HepG2 (cell line): ENCODE data around the gene ZNF282. TPM values are rescaled to one million over a fixed set of nuclear protein-coding genes. Genes with fewer than 3 reads are reported as not detected.

ENCODE experiments used
- DMAP1 ChIP-seq: IDR thresholded peaks from 2 replicates; pipeline ENCODE4 v1.6.1; 2016
- FOXP1 ChIP-seq, 2 experiments: fragments of 450-650 bp in 1 of 2; IDR thresholded peaks; 2 replicates each; pipeline ENCODE4 v1.6.1; 2017 to 2018; ENCODE audit warnings: antibody characterized with exemption in 1 of 2
- KMT2B ChIP-seq: IDR thresholded peaks from 2 replicates; pipeline ENCODE4 v1.6.1; 2016; ENCODE audit warnings: missing genetic modification reagents, missing compliant biosample characterization
- PHF20 ChIP-seq: sonication (generic); formaldehyde crosslinking; IDR thresholded peaks from 2 replicates; pipeline ENCODE4 v1.5.0; 2020; ENCODE audit warnings: mild to moderate bottlenecking, missing genetic modification reagents
- SKIL ChIP-seq: sonication (generic); formaldehyde crosslinking; IDR thresholded peaks from 2 replicates; pipeline ENCODE4 v1.8.0; 2022; ENCODE audit warnings: missing genetic modification reagents, mild to moderate bottlenecking, moderate library complexity, borderline replicate concordance
- SOX6 ChIP-seq, 2 experiments: fragments of 450-650 bp in 1 of 2; sonication (generic) in 1 of 2; formaldehyde crosslinking in 1 of 2; IDR thresholded peaks; 2 replicates each; pipeline versions ENCODE4 v1.4.0 to v1.6.1; 2017 to 2020; ENCODE audit warnings: antibody characterized with exemption in 1 of 2, mild to moderate bottlenecking in 1 of 2, missing genetic modification reagents in 1 of 2
- SPEN ChIP-seq: sonication (generic); formaldehyde crosslinking; IDR thresholded peaks from 2 replicates; pipeline ENCODE4 v1.5.1; 2020; ENCODE audit warnings: low read depth, mild to moderate bottlenecking, missing genetic modification reagents
- ZBED4 ChIP-seq: sonication (generic); formaldehyde crosslinking; IDR thresholded peaks from 2 replicates; pipeline ENCODE4 v1.4.0; 2020; ENCODE audit warnings: missing genetic modification reagents, borderline replicate concordance
- ZBTB37 ChIP-seq: sonication (generic); formaldehyde crosslinking; IDR thresholded peaks from 2 replicates; pipeline ENCODE4 v1.4.0; 2020; ENCODE audit warnings: mild to moderate bottlenecking, missing genetic modification reagents
- ZFX ChIP-seq: sonication (generic); formaldehyde crosslinking; IDR thresholded peaks from 2 replicates; pipeline ENCODE4 v1.4.0; 2020; ENCODE audit warnings: mild to moderate bottlenecking, low read depth, missing genetic modification reagents, moderate library complexity
- ZNF121 ChIP-seq: sonication (generic); formaldehyde crosslinking; IDR thresholded peaks from 2 replicates; pipeline ENCODE4 v1.5.0; 2020; ENCODE audit warnings: mild to moderate bottlenecking, missing genetic modification reagents
- ZNF333 ChIP-seq: sonication (generic); formaldehyde crosslinking; IDR thresholded peaks from 2 replicates; pipeline ENCODE4 v1.4.0; 2020; ENCODE audit warnings: mild to moderate bottlenecking, missing genetic modification reagents, borderline replicate concordance
- ZNF501 ChIP-seq: sonication (generic); formaldehyde crosslinking; IDR thresholded peaks from 2 replicates; pipeline ENCODE4 v1.5.1; 2020; ENCODE audit warnings: mild to moderate bottlenecking, moderate library complexity, missing genetic modification reagents
- ZNF556 ChIP-seq: sonication (generic); formaldehyde crosslinking; IDR thresholded peaks from 2 replicates; pipeline ENCODE4 v1.4.0; 2020; ENCODE audit warnings: mild to moderate bottlenecking, missing genetic modification reagents, borderline replicate concordance
- ZNF557 ChIP-seq: sonication (generic); formaldehyde crosslinking; IDR thresholded peaks from 2 replicates; pipeline ENCODE4 v1.4.0; 2020; ENCODE audit warnings: missing genetic modification reagents
- ZNF790 ChIP-seq: sonication (generic); formaldehyde crosslinking; IDR thresholded peaks from 2 replicates; pipeline ENCODE4 v1.8.0; 2022; ENCODE audit warnings: missing genetic modification reagents, mild to moderate bottlenecking, borderline replicate concordance
- ZSCAN31 ChIP-seq: sonication (generic); formaldehyde crosslinking; IDR thresholded peaks from 2 replicates; pipeline ENCODE4 v1.5.0; 2020; ENCODE audit warnings: low read depth, mild to moderate bottlenecking, missing genetic modification reagents
- polyA plus RNA-seq, 8 experiments: library from polyadenylated mRNA; depleted of rRNA in 3 of 8; stranded (reverse) in 7 of 8; unstranded in 1 of 8; fragments of >200 nt; fragmentation: Illumina TruSeq in 4 of 8; extraction: Trizol in 4 of 8; gene quantifications; 2 replicates each; pipeline versions ENCODE4 v1.2.1 to v1.2.3, GENCODE V29; 2011 to 2016; ENCODE audit warnings: low read depth in 4 of 8, missing spikeins in 1 of 8, mixed read lengths in 1 of 8; ENCODE audit not compliant: insufficient read depth in 1 of 8
- total RNA-seq, 5 experiments: library from RNA; depleted of rRNA; stranded (reverse); fragments of >200 nt; fragmentation: Illumina TruSeq; extraction: Trizol; gene quantifications; 2 replicates each; pipeline ENCODE4 v1.2.3, GENCODE V29; 2016; ENCODE audit warnings: low read depth in 1 of 5
- TF ChIP-seq, protein P1 (sequence below): IDR thresholded peaks from 2 replicates; pipeline ENCODE4 v1.6.1; 2012; ENCODE audit warnings: inconsistent platforms
- TF ChIP-seq, protein P2 (sequence below): IDR thresholded peaks from 2 replicates; pipeline ENCODE4 v1.6.1; 2016; ENCODE audit warnings: low read depth

The ZNF282 gene
- total and polyA plus RNA-seq, 2 of the 13 experiments (the other 11 are each of a cell fraction or from before 2014, with no cell fraction given) = 9.1 to 20.9 TPM

DNA sequence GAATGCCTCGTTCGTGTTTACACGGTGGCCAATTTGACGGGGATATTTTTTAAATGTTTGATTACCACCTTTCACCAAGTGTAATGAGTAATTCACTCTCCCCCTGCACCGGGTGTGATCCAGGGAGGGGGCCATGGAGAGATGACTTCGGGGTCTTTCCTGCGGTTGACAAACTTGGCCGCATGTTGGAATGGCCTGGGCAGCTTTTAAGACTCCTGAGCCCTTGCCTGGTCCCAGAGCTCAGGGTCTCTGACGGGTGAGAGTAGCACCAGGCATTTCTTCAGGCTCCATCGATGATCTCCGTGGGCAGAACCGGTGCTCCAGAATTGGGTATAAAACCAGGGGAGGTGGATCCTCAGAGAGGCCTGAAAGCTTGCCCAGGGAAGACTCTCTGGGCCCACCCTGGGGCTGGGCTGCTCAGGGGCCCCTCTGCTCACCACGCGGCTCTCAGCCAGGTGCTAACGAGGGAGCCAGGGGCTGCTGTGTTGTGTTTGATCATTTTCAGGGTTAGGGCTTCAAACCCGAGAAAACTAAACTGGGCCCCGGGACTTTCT, 882 bp downstream of the ZNF282 start (continued):
- TF ChIP-seq SKIL (CRISPR knock-in tag) = no peak
- TF ChIP-seq KMT2B = 0 out of 2 replicates have a peak, but pooled peaks have one; percentile 16
- TF ChIP-seq ZNF557 (CRISPR knock-in tag) = no peak
- peak; percentile 37; the same call in 1 of the 2 replicates for TF ChIP-seq SPEN (CRISPR knock-in tag)
- 0 out of 2 replicates have a peak, but pooled peaks have one; percentile 42 for TF ChIP-seq PHF20 (CRISPR knock-in tag)
- 0 out of 2 replicates have a peak, but pooled peaks have one; percentile 15 for TF ChIP-seq ZNF556 (CRISPR knock-in tag)
- no peak for TF ChIP-seq FOXP1 (IDR thresholded peaks at IDR 0.05)
- no peak for TF ChIP-seq FOXP1 (CRISPR knock-in tag; IDR thresholded peaks at IDR 0.05)
- TF ChIP-seq ZSCAN31 = peak; percentile 34; the same call in 1 of the 2 replicates
- peak; percentile 60; the same call in 1 of the 2 replicates for TF ChIP-seq ZNF501 (CRISPR knock-in tag)
- TF ChIP-seq, protein P1, sequence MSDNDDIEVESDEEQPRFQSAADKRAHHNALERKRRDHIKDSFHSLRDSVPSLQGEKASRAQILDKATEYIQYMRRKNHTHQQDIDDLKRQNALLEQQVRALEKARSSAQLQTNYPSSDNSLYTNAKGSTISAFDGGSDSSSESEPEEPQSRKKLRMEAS = 0 out of 2 replicates have a peak, but pooled peaks have one; percentile 26
- no peak for TF ChIP-seq ZNF333 (CRISPR knock-in tag)
- TF ChIP-seq, protein P2, sequence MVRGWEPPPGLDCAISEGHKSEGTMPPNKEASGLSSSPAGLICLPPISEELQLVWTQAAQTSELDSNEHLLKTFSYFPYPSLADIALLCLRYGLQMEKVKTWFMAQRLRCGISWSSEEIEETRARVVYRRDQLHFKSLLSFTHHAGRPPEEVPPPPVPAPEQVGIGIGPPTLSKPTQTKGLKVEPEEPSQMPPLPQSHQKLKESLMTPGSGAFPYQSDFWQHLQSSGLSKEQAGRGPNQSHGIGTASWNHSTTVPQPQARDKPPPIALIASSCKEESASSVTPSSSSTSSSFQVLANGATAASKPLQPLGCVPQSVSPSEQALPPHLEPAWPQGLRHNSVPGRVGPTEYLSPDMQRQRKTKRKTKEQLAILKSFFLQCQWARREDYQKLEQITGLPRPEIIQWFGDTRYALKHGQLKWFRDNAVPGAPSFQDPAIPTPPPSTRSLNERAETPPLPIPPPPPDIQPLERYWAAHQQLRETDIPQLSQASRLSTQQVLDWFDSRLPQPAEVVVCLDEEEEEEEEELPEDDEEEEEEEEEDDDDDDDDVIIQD = no peak
- TF ChIP-seq DMAP1 = peak; percentile 42; the same call in 1 of the 2 replicates
- TF ChIP-seq ZBTB37 = no peak
- no peak for TF ChIP-seq ZBED4 (CRISPR knock-in tag)
- peak; percentile 57; the same call in 1 of the 2 replicates for TF ChIP-seq ZNF121 (CRISPR knock-in tag)
- TF ChIP-seq ZNF790 (CRISPR knock-in tag) = 0 out of 2 replicates have a peak, but pooled peaks have one; percentile 3
- peak; percentile 31; the same call in 1 of the 2 replicates for TF ChIP-seq ZFX (CRISPR knock-in tag)
- no peak for TF ChIP-seq SOX6 (IDR thresholded peaks at IDR 0.05)
- TF ChIP-seq SOX6 (CRISPR knock-in tag; IDR thresholded peaks at IDR 0.05) = 0 out of 2 replicates have a peak, but pooled peaks have one; percentile 6
